Endodermal cell (in vitro differentiated cells): Measurements from ENCODE around the gene SRL. TPM values are rescaled to one million over a fixed set of nuclear protein-coding genes. Genes with fewer than 3 reads are reported as not detected.

Source experiments
- DNase-seq: peaks from one replicate; pipeline ENCODE4 v3.0.0-alpha.2; 2017
- H3K27ac ChIP-seq: 2 replicates; pipeline ENCODE4 v1.5.1; 2013; ENCODE audit warnings: mild to moderate bottlenecking, low read depth, low read length, moderate library complexity
- H3K27me3 ChIP-seq: 2 replicates; pipeline ENCODE4 v1.6.1; 2013; ENCODE audit warnings: mild to moderate bottlenecking, low read length, moderate library complexity; ENCODE audit not compliant: insufficient read depth, control insufficient read depth, poor library complexity, severe bottlenecking
- H3K36me3 ChIP-seq: 2 replicates; pipeline ENCODE4 v1.7.0; 2013; ENCODE audit warnings: mild to moderate bottlenecking, low read length, moderate library complexity; ENCODE audit not compliant: control insufficient read depth, insufficient read depth
- H3K4me1 ChIP-seq: one replicate; pipeline ENCODE4 v1.7.0; 2013; ENCODE audit warnings: low read length; ENCODE audit not compliant: control insufficient read depth, insufficient read depth
- H3K4me3 ChIP-seq: 2 replicates; pipeline ENCODE4 v1.5.1; 2013; ENCODE audit warnings: mild to moderate bottlenecking, low read length, moderate library complexity
- H3K9ac ChIP-seq: 2 replicates; pipeline ENCODE4 v1.6.1; 2013; ENCODE audit warnings: mild to moderate bottlenecking, low read length, moderate library complexity; ENCODE audit not compliant: poor library complexity, severe bottlenecking; ENCODE audit errors: extremely low read depth
- H3K9me3 ChIP-seq: 2 replicates; pipeline ENCODE4 v1.6.1; 2013; ENCODE audit warnings: mild to moderate bottlenecking, low read length, moderate library complexity; ENCODE audit not compliant: control insufficient read depth
- H3K27ac Mint-ChIP-seq: 2 replicates; pipeline ENCODE4 v1.8.0; 2020; ENCODE audit warnings: mixed read lengths
- H3K27me3 Mint-ChIP-seq: 2 replicates; pipeline ENCODE4 v1.8.0; 2021; ENCODE audit warnings: mild to moderate bottlenecking, mixed read lengths; ENCODE audit not compliant: insufficient read depth
- H3K36me3 Mint-ChIP-seq: 2 replicates; pipeline ENCODE4 v1.8.0; 2020; ENCODE audit warnings: low read depth, mixed read lengths
- H3K4me1 Mint-ChIP-seq: 2 replicates; pipeline ENCODE4 v1.8.0; 2020; ENCODE audit warnings: mixed read lengths
- H3K4me3 Mint-ChIP-seq: 2 replicates; pipeline ENCODE4 v1.8.0; 2020; ENCODE audit warnings: mild to moderate bottlenecking, moderate library complexity, mixed read lengths
- H3K9me3 Mint-ChIP-seq: 2 replicates; pipeline ENCODE4 v1.8.0; 2020; ENCODE audit warnings: mild to moderate bottlenecking, mixed read lengths
- WGBS, 2 experiments: methylation state at CpG; one replicate each; pipeline versions ENCODE4 v1.1.5 to v1.1.7; 2013; ENCODE audit warnings: missing lambda C conversion rate in 2 of 2, mixed read lengths in 1 of 2; ENCODE audit not compliant: insufficient coverage in 1 of 2, insufficient read length in 1 of 2; 5-methylcytosine and 5-hydroxymethylcytosine counted together
- total RNA-seq, 2 donors: library from RNA; stranded (reverse); fragmentation: NEBNext Ultra II Directional in 1 of 2; extraction: Animal tissue kit (Norgen Biotek cat#: 25700) in 1 of 2; gene quantifications; 2 replicates in 1 of 2; 3 replicates in 1 of 2; pipeline ENCODE4 v1.2.1, GENCODE V29; 2021
- TF ChIP-seq, protein P1 (sequence below): fragments of 200-600 bp; sonication (generic); conservative IDR thresholded peaks from 2 replicates; pipeline ENCODE4 v1.5.0; 2021; ENCODE audit warnings: antibody characterized with exemption, mild to moderate bottlenecking

SRL gene
- total RNA-seq, 2 donors from 2014 or later: not detected

- Mint-ChIP-seq H3K4me3 (no peak overlapping the region), H3K27ac (no peak overlapping the region), H3K4me1 (peaks cover 16% of the 10 kb centered on the region), H3K27me3 (peaks cover 28% of the 10 kb centered on the region), H3K36me3 (no peaks in the 10 kb centered on the region), H3K9me3 (peaks cover 4% of the 10 kb centered on the region)
- H3K27ac ChIP-seq: no peak overlapping the region
- no peak overlapping the region for H3K4me3 ChIP-seq
- TF ChIP-seq, protein P1, sequence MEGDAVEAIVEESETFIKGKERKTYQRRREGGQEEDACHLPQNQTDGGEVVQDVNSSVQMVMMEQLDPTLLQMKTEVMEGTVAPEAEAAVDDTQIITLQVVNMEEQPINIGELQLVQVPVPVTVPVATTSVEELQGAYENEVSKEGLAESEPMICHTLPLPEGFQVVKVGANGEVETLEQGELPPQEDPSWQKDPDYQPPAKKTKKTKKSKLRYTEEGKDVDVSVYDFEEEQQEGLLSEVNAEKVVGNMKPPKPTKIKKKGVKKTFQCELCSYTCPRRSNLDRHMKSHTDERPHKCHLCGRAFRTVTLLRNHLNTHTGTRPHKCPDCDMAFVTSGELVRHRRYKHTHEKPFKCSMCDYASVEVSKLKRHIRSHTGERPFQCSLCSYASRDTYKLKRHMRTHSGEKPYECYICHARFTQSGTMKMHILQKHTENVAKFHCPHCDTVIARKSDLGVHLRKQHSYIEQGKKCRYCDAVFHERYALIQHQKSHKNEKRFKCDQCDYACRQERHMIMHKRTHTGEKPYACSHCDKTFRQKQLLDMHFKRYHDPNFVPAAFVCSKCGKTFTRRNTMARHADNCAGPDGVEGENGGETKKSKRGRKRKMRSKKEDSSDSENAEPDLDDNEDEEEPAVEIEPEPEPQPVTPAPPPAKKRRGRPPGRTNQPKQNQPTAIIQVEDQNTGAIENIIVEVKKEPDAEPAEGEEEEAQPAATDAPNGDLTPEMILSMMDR: no peak
- H3K27me3 ChIP-seq: peaks cover 9% of the 10 kb centered on the region
- H3K9ac ChIP-seq: no peak overlapping the region
- no peaks in the 10 kb centered on the region for H3K36me3 ChIP-seq
- DNase-seq: peak; percentile 77
- peaks cover 8% of the 10 kb centered on the region for H3K4me1 ChIP-seq
- 40 to 55% methylated on average over 12 to 20 of the region's 20 CpGs for WGBS, 2 experiments
- no peaks in the 10 kb centered on the region for H3K9me3 ChIP-seq
Measured at GRCh38 chr16:4217204-4218131, 24.4 kb downstream of the SRL start.

DNA sequence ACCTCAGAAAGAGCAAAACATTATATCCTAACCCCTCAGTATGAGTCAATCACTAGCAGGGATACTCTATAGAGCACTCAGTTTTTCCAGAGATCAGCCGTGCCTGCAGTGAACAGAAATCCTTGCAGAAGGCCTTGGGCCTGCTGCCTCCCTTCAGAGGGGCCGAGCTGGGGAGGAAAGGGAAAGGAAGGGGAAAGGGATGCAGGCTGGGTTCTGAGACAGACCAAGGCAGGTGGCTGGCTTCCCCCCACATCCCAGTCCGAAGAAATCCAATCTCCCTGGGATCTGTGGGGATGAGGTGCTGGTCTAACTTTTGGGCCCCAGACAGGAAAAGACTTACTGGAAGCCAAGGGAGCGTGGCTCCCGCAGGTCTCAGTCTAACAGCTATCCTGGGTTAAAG lies 25.3 kb downstream of the SRL start:
- H3K4me3 Mint-ChIP-seq: no peak overlapping the region
- Histone ChIP-seq H3K36me3 (no peaks in the 10 kb centered on the region), H3K4me3 (no peak overlapping the region), H3K27ac (no peak overlapping the region), H3K27me3 (peaks cover 9% of the 10 kb centered on the region), H3K4me1 (peaks cover 8% of the 10 kb centered on the region), H3K9ac (no peak overlapping the region), H3K9me3 (no peaks in the 10 kb centered on the region)
- no peak for DNase-seq
- TF ChIP-seq, protein P1: no peak
- H3K4me1 Mint-ChIP-seq: peaks cover 16% of the 10 kb centered on the region
- no peak overlapping the region for H3K27ac Mint-ChIP-seq
- WGBS, 2 experiments: 87 to 97% methylated on average over 3 to 5 of the region's 5 CpGs
- H3K36me3 Mint-ChIP-seq: no peaks in the 10 kb centered on the region
- no peaks in the 10 kb centered on the region for H3K9me3 Mint-ChIP-seq
- peaks cover 27% of the 10 kb centered on the region for H3K27me3 Mint-ChIP-seq

DNA sequence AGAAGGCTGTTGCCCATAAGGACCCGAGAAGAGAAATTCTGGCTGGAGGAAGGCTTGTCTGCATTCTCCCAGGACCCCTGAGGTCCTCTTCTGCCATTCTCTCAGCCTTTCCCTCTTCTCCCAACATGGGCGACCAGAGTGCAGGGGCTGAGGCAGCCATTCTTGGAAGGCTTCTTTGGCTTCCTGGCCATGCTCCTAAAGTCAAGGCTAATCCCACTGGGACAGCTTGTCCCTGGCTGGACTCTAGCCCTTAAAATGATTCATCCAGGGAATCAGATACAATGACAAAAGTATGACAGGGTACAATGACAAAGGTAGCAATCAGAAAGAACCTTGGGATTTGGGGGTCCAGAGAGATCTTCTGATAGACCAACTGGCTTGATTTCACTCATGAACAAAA lies 26.8 kb downstream of the SRL start:
- Mint-ChIP-seq H3K27ac (no peak overlapping the region), H3K9me3 (no peaks in the 10 kb centered on the region), H3K36me3 (no peaks in the 10 kb centered on the region), H3K4me1 (peaks cover 16% of the 10 kb centered on the region), H3K4me3 (no peak overlapping the region), H3K27me3 (peaks cover 27% of the 10 kb centered on the region)
- Histone ChIP-seq H3K27ac (no peak overlapping the region), H3K9ac (no peak overlapping the region), H3K27me3 (peaks cover 11% of the 10 kb centered on the region), H3K36me3 (no peaks in the 10 kb centered on the region), H3K4me3 (no peak overlapping the region), H3K4me1 (peaks cover 8% of the 10 kb centered on the region), H3K9me3 (no peaks in the 10 kb centered on the region)
- TF ChIP-seq, protein P1: no peak
- no peak for DNase-seq
- 87 to 90% methylated on average over 1 to 2 of the region's 2 CpGs for WGBS, 2 experiments
